HL-60 (cell line): ENCODE data around the gene SLITRK4.

Experiments used
- GABPA ChIP-seq: IDR thresholded peaks from 2 replicates; pipeline ENCODE4 v1.6.1; 2012; ENCODE audit warnings: low read depth
- POLR2AphosphoS5 ChIP-seq: IDR thresholded peaks from 2 replicates; pipeline ENCODE4 v1.6.1; 2012; ENCODE audit warnings: low read depth
- SPI1 ChIP-seq: IDR thresholded peaks from 2 replicates; pipeline ENCODE4 v1.6.1; 2012; ENCODE audit warnings: low read depth, mild to moderate bottlenecking, borderline replicate concordance
- TF ChIP-seq, protein P1 (sequence below): IDR thresholded peaks from one replicate; pipeline ENCODE4 v1.5.1; 2011; ENCODE audit warnings: low read length, control low read depth, inconsistent platforms; ENCODE audit not compliant: insufficient read depth
- TF ChIP-seq, protein P2 (sequence below): IDR thresholded peaks from 2 replicates; pipeline ENCODE4 v1.6.1; 2012; ENCODE audit warnings: low read depth; ENCODE audit not compliant: insufficient replicate concordance

DNA sequence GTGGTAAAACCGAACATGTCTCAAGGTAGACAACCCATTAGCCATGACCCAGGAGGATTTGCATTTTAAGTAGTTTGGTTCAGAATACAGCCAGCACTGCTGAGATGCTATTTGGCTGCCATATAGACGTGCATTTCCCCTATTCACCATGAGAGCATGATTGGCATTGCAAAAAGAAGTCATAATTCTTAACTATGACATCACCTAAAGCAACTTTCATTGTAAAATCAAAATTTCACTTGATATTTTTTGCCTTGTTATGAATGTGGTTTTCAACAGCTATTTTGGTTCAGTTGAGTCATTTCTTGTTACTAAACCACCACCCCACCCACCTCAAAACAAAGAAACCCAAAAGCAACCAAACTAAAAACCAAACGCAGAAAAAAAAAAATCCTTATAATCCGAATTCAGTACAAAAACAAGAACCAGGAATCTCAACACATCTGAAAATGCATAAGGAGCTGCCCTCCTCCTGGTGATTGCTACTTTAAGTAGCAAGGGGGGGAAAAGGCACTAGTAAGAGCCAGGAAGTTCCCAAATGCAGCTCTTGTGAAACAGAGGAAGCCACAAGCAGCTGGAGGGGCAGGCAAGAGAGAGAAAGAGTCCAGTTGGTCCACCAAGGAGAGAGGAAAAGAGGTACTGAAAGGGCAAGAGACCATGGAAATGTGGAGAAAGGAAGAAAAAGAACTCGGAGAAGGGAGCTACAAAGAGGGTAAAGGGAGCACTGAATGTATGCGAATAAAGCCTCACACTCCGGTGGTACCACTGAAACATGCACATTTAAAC lies 3.1 kb downstream of the SLITRK4 start:
- TF ChIP-seq, protein P1, sequence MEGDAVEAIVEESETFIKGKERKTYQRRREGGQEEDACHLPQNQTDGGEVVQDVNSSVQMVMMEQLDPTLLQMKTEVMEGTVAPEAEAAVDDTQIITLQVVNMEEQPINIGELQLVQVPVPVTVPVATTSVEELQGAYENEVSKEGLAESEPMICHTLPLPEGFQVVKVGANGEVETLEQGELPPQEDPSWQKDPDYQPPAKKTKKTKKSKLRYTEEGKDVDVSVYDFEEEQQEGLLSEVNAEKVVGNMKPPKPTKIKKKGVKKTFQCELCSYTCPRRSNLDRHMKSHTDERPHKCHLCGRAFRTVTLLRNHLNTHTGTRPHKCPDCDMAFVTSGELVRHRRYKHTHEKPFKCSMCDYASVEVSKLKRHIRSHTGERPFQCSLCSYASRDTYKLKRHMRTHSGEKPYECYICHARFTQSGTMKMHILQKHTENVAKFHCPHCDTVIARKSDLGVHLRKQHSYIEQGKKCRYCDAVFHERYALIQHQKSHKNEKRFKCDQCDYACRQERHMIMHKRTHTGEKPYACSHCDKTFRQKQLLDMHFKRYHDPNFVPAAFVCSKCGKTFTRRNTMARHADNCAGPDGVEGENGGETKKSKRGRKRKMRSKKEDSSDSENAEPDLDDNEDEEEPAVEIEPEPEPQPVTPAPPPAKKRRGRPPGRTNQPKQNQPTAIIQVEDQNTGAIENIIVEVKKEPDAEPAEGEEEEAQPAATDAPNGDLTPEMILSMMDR = no peak
- TF ChIP-seq POLR2AphosphoS5 (no peak), SPI1 (peak; percentile 10; the same call in 1 of the 2 replicates), GABPA (peak; percentile 55; the same call in 1 of the 2 replicates)
- TF ChIP-seq, protein P2, sequence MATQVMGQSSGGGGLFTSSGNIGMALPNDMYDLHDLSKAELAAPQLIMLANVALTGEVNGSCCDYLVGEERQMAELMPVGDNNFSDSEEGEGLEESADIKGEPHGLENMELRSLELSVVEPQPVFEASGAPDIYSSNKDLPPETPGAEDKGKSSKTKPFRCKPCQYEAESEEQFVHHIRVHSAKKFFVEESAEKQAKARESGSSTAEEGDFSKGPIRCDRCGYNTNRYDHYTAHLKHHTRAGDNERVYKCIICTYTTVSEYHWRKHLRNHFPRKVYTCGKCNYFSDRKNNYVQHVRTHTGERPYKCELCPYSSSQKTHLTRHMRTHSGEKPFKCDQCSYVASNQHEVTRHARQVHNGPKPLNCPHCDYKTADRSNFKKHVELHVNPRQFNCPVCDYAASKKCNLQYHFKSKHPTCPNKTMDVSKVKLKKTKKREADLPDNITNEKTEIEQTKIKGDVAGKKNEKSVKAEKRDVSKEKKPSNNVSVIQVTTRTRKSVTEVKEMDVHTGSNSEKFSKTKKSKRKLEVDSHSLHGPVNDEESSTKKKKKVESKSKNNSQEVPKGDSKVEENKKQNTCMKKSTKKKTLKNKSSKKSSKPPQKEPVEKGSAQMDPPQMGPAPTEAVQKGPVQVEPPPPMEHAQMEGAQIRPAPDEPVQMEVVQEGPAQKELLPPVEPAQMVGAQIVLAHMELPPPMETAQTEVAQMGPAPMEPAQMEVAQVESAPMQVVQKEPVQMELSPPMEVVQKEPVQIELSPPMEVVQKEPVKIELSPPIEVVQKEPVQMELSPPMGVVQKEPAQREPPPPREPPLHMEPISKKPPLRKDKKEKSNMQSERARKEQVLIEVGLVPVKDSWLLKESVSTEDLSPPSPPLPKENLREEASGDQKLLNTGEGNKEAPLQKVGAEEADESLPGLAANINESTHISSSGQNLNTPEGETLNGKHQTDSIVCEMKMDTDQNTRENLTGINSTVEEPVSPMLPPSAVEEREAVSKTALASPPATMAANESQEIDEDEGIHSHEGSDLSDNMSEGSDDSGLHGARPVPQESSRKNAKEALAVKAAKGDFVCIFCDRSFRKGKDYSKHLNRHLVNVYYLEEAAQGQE = no peak
